Neuron (in vitro differentiated cells): ENCODE results near the gene MUSK.

Experiments
- H2AFZ ChIP-seq: one replicate; pipeline ENCODE4 v1.6.1; 2013; ENCODE audit warnings: low read depth, mild to moderate bottlenecking, inconsistent platforms, low read length, moderate library complexity
- H3K27me3 ChIP-seq: one replicate; pipeline ENCODE4 v1.6.1; 2013; ENCODE audit warnings: low read length; ENCODE audit not compliant: insufficient read depth
- H3K36me3 ChIP-seq: one replicate; pipeline ENCODE4 v1.6.1; 2013; ENCODE audit warnings: low read length; ENCODE audit not compliant: insufficient read depth
- H3K4me1 ChIP-seq: one replicate; pipeline ENCODE4 v1.6.1; 2013; ENCODE audit warnings: low read length; ENCODE audit not compliant: insufficient read depth
- H3K4me3 ChIP-seq: 2 replicates; pipeline ENCODE4 v1.5.1; 2013; ENCODE audit warnings: mild to moderate bottlenecking, low read length, moderate library complexity
- H3K9me3 ChIP-seq: one replicate; pipeline ENCODE4 v1.6.1; 2013; ENCODE audit warnings: low read length

MUSK gene

GRCh38 chr9:110712955-110713354, 44.4 kb downstream of the MUSK start:
- Histone ChIP-seq H3K4me3 (no peak overlapping the region), H3K36me3 (no peaks in the 10 kb centered on the region), H2AFZ (no peak overlapping the region), H3K27me3 (no peaks in the 10 kb centered on the region), H3K4me1 (no peaks in the 10 kb centered on the region), H3K9me3 (no peaks in the 10 kb centered on the region)

- Histone ChIP-seq H3K9me3 (no peaks in the 10 kb centered on the region), H2AFZ (no peak overlapping the region), H3K36me3 (no peaks in the 10 kb centered on the region)
These were observed 45.7 kb downstream of the MUSK start for GRCh38 chr9:110714314-110714713.

GRCh38 chr9:110728058-110728457, 59.5 kb downstream of the MUSK start:
- H3K9me3 ChIP-seq = no peaks in the 10 kb centered on the region

More at GRCh38 chr9:110714314-110714713, 45.7 kb downstream of the MUSK start:
- Histone ChIP-seq H3K4me3 (no peak overlapping the region), H3K4me1 (no peaks in the 10 kb centered on the region), H3K27me3 (no peaks in the 10 kb centered on the region)

GRCh38 chr9:110729641-110730040, 61.0 kb downstream of the MUSK start:
- Histone ChIP-seq H3K27me3 (no peaks in the 10 kb centered on the region), H3K9me3 (no peaks in the 10 kb centered on the region), H3K4me1 (no peaks in the 10 kb centered on the region), H2AFZ (no peak overlapping the region), H3K36me3 (no peaks in the 10 kb centered on the region), H3K4me3 (no peak overlapping the region)

More at GRCh38 chr9:110728058-110728457, 59.5 kb downstream of the MUSK start:
- Histone ChIP-seq H3K4me1 (no peaks in the 10 kb centered on the region), H2AFZ (no peak overlapping the region), H3K27me3 (no peaks in the 10 kb centered on the region), H3K4me3 (no peak overlapping the region), H3K36me3 (no peaks in the 10 kb centered on the region)

- Histone ChIP-seq H3K4me1 (no peaks in the 10 kb centered on the region), H3K27me3 (no peaks in the 10 kb centered on the region), H3K9me3 (no peaks in the 10 kb centered on the region), H3K4me3 (no peak overlapping the region), H2AFZ (no peak overlapping the region), H3K36me3 (no peaks in the 10 kb centered on the region)
These were observed 62.9 kb downstream of the MUSK start for GRCh38 chr9:110731437-110732028.

- Histone ChIP-seq H3K4me3 (no peak overlapping the region), H3K4me1 (peaks cover 7% of the 10 kb centered on the region), H2AFZ (no peak overlapping the region), H3K27me3 (no peaks in the 10 kb centered on the region), H3K9me3 (no peaks in the 10 kb centered on the region), H3K36me3 (no peaks in the 10 kb centered on the region)
These were observed 70.4 kb downstream of the MUSK start for GRCh38 chr9:110738982-110739381.

- Histone ChIP-seq H2AFZ (peak overlapping the region; percentile 55), H3K36me3 (no peaks in the 10 kb centered on the region), H3K9me3 (no peaks in the 10 kb centered on the region), H3K4me1 (peaks cover 7% of the 10 kb centered on the region), H3K27me3 (no peaks in the 10 kb centered on the region), H3K4me3 (no peak overlapping the region)
These were observed 74.3 kb downstream of the MUSK start for GRCh38 chr9:110742741-110743371.

GRCh38 chr9:110744715-110745384, 76.3 kb downstream of the MUSK start:
- Histone ChIP-seq H3K27me3 (no peaks in the 10 kb centered on the region), H3K9me3 (no peaks in the 10 kb centered on the region), H2AFZ (no peak overlapping the region), H3K4me1 (peaks cover 7% of the 10 kb centered on the region), H3K36me3 (no peaks in the 10 kb centered on the region), H3K4me3 (no peak overlapping the region)

- Histone ChIP-seq H3K9me3 (no peaks in the 10 kb centered on the region), H3K27me3 (no peaks in the 10 kb centered on the region), H2AFZ (no peak overlapping the region), H3K4me1 (peaks cover 7% of the 10 kb centered on the region), H3K4me3 (no peak overlapping the region), H3K36me3 (no peaks in the 10 kb centered on the region)
These were observed 77.1 kb downstream of the MUSK start for GRCh38 chr9:110745676-110746075.

- H2AFZ ChIP-seq = no peak overlapping the region
- H3K4me3 ChIP-seq = no peak overlapping the region
- H3K9me3 ChIP-seq = no peaks in the 10 kb centered on the region
- H3K36me3 ChIP-seq = no peaks in the 10 kb centered on the region
- no peaks in the 10 kb centered on the region for H3K27me3 ChIP-seq
- H3K4me1 ChIP-seq = peaks cover 7% of the 10 kb centered on the region
These were observed 77.8 kb downstream of the MUSK start for GRCh38 chr9:110746211-110746930.

GRCh38 chr9:110748251-110748893, 79.8 kb downstream of the MUSK start:
- Histone ChIP-seq H3K36me3 (no peaks in the 10 kb centered on the region), H3K9me3 (no peaks in the 10 kb centered on the region), H3K4me3 (no peak overlapping the region), H3K4me1 (no peaks in the 10 kb centered on the region), H3K27me3 (no peaks in the 10 kb centered on the region), H2AFZ (no peak overlapping the region)

GRCh38 chr9:110750272-110750671, 81.7 kb downstream of the MUSK start:
- Histone ChIP-seq H3K4me1 (peaks cover 4% of the 10 kb centered on the region), H3K9me3 (no peaks in the 10 kb centered on the region), H3K36me3 (no peaks in the 10 kb centered on the region), H3K27me3 (no peaks in the 10 kb centered on the region), H3K4me3 (no peak overlapping the region), H2AFZ (no peak overlapping the region)

GRCh38 chr9:110751971-110752370, 83.4 kb downstream of the MUSK start:
- no peaks in the 10 kb centered on the region for H3K36me3 ChIP-seq
- no peaks in the 10 kb centered on the region for H3K27me3 ChIP-seq
- H2AFZ ChIP-seq = no peak overlapping the region
- H3K4me3 ChIP-seq = no peak overlapping the region
- peaks cover 4% of the 10 kb centered on the region for H3K4me1 ChIP-seq
- no peaks in the 10 kb centered on the region for H3K9me3 ChIP-seq
